KMS-11 (cell line): ENCODE data around the gene CPEB4.

ENCODE experiments used
- H2AFZ ChIP-seq: fragments of 200-600 bp; sonication (generic); 2 replicates; pipeline ENCODE4 v1.6.1; 2016; ENCODE audit warnings: antibody characterized with exemption, mixed run types, low read depth
- H3K27ac ChIP-seq: fragments of 200-600 bp; sonication (generic); 2 replicates; pipeline ENCODE4 v1.6.1; 2016; ENCODE audit warnings: mild to moderate bottlenecking, mixed run types
- H3K27me3 ChIP-seq: fragments of 200-600 bp; sonication (generic); 2 replicates; pipeline ENCODE4 v1.6.1; 2017; ENCODE audit warnings: mild to moderate bottlenecking, low read depth, mixed run types, moderate library complexity; ENCODE audit not compliant: insufficient read depth
- H3K36me3 ChIP-seq: fragments of 200-600 bp; sonication (generic); 2 replicates; pipeline ENCODE4 v1.6.1; 2017; ENCODE audit warnings: mild to moderate bottlenecking, mixed run types; ENCODE audit not compliant: insufficient read depth
- H3K4me1 ChIP-seq: fragments of 200-600 bp; sonication (generic); 2 replicates; pipeline ENCODE4 v1.6.1; 2016; ENCODE audit warnings: mild to moderate bottlenecking, low read depth, mixed run types; ENCODE audit not compliant: poor library complexity, severe bottlenecking
- H3K4me2 ChIP-seq: fragments of 200-600 bp; sonication (generic); 2 replicates; pipeline ENCODE4 v1.7.0; 2016; ENCODE audit warnings: mild to moderate bottlenecking, mixed run types
- H3K4me3 ChIP-seq: fragments of 200-600 bp; sonication (generic); IDR thresholded peaks from 2 replicates; pipeline ENCODE4 v1.6.1; 2017; ENCODE audit warnings: low read depth, low read length, mixed read lengths; ENCODE audit not compliant: insufficient read depth
- H3K79me2 ChIP-seq: fragments of 200-600 bp; sonication (generic); 2 replicates; pipeline ENCODE4 v1.6.1; 2016; ENCODE audit warnings: low read depth, mixed run types; ENCODE audit not compliant: insufficient read depth
- H3K9ac ChIP-seq: fragments of 200-600 bp; sonication (generic); 2 replicates; pipeline ENCODE4 v1.6.1; 2016; ENCODE audit warnings: mild to moderate bottlenecking, mixed run types
- H4K20me1 ChIP-seq: fragments of 200-600 bp; sonication (generic); 2 replicates; pipeline ENCODE4 v1.6.1; 2016; ENCODE audit warnings: mild to moderate bottlenecking, mixed run types; ENCODE audit not compliant: insufficient read depth
- TF ChIP-seq, protein P1 (sequence below): fragments of 200-600 bp; sonication (generic); conservative IDR thresholded peaks from 2 replicates; pipeline ENCODE4 v1.6.1; 2017; ENCODE audit warnings: low read depth, mild to moderate bottlenecking, antibody characterized with exemption, low read length, moderate library complexity, mixed read lengths

CPEB4 gene

DNA sequence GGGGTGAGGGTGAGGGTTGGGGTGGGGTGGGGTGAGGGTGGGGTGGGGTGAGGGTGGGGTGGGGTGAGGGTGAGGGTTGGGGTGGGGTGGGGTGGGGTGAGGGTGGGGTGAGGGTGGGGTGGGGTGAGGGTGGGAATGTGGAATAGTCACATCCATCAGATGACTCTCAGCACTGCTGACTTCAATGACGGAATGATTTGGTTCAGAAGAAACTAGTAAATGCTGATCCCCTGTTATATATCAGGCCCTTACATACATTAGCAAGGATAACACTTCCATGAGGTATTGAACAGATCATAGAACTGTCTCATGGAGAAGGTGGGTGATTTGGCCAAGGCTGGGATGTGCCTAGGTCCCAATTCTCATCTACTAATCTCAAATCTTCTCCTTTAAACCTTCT lies 76.4 kb downstream of the CPEB4 start:
- Histone ChIP-seq H2AFZ (no peak overlapping the region), H3K79me2 (no peaks in the 10 kb centered on the region), H3K36me3 (no peaks in the 10 kb centered on the region), H4K20me1 (no peaks in the 10 kb centered on the region), H3K27me3 (no peaks in the 10 kb centered on the region), H3K9ac (no peak overlapping the region), H3K4me2 (no peak overlapping the region), H3K4me3 (no peak overlapping the region), H3K4me1 (no peaks in the 10 kb centered on the region), H3K27ac (no peak overlapping the region)
- TF ChIP-seq, protein P1, sequence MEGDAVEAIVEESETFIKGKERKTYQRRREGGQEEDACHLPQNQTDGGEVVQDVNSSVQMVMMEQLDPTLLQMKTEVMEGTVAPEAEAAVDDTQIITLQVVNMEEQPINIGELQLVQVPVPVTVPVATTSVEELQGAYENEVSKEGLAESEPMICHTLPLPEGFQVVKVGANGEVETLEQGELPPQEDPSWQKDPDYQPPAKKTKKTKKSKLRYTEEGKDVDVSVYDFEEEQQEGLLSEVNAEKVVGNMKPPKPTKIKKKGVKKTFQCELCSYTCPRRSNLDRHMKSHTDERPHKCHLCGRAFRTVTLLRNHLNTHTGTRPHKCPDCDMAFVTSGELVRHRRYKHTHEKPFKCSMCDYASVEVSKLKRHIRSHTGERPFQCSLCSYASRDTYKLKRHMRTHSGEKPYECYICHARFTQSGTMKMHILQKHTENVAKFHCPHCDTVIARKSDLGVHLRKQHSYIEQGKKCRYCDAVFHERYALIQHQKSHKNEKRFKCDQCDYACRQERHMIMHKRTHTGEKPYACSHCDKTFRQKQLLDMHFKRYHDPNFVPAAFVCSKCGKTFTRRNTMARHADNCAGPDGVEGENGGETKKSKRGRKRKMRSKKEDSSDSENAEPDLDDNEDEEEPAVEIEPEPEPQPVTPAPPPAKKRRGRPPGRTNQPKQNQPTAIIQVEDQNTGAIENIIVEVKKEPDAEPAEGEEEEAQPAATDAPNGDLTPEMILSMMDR, result no peak

DNA sequence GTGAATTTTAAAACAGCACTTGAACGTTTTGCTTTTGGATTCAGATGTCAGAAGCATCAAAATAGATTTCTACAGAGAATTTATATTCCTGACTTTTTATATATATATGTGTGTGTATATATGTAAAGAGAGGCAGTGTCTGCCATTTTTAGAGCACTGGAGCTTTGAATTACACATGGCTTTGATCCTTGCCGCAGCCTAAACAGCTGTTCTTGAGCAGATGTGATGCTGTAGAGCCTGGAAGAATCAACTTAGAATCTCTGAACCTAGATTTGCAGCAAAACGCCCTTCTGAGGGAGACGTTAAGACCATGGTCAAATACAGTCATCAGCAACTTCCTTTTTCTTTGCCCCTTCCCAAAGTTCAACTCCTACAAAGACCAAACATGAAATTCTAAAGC lies 79.1 kb downstream of the CPEB4 start:
- no peak overlapping the region for H3K27ac ChIP-seq
- H2AFZ ChIP-seq, result no peak overlapping the region
- peaks cover 15% of the 10 kb centered on the region for H3K4me1 ChIP-seq
- H3K9ac ChIP-seq, result no peak overlapping the region
- TF ChIP-seq, protein P1, result no peak
- H3K36me3 ChIP-seq, result no peaks in the 10 kb centered on the region
- H4K20me1 ChIP-seq, result no peaks in the 10 kb centered on the region
- H3K4me3 ChIP-seq, result no peak overlapping the region
- no peak overlapping the region for H3K4me2 ChIP-seq
- no peaks in the 10 kb centered on the region for H3K79me2 ChIP-seq
- no peaks in the 10 kb centered on the region for H3K27me3 ChIP-seq

DNA sequence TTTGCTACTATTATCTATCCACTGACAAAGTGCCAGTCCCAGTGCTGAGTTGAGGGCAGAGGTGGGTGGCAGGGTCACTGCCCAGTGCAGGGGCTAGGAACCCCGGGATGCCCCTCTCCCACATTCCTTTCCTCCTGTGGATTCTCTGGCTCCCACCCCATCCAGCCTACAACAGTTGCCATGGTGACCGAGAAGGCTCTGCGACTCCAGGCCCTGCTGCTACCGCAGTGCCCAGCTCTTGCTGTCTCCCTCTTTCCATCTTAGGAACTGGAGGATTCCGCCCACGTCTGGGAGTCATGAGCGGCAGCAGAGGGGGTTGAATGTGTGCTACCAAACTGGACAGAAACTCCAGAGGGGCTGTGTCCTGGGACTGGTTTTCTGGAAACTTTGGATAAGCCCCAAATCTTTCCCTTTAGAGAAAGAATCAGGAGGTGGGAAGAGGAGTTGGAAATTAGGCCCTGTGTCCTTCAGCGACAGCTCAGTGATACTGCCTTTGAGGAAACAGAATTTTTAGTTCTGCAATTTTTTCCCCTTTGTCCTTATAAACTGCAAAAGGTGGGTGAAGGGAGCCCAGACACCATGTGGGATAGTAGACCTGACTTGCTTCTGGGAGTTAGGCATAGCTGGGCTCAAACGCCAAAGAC lies 80.1 kb downstream of the CPEB4 start:
- Histone ChIP-seq H2AFZ (no peak overlapping the region), H3K27me3 (no peaks in the 10 kb centered on the region), H3K9ac (no peak overlapping the region), H3K4me2 (no peak overlapping the region), H3K79me2 (no peaks in the 10 kb centered on the region), H3K36me3 (no peaks in the 10 kb centered on the region), H4K20me1 (no peaks in the 10 kb centered on the region), H3K4me1 (peaks cover 24% of the 10 kb centered on the region), H3K27ac (no peak overlapping the region), H3K4me3 (no peak overlapping the region)
- TF ChIP-seq, protein P1, result no peak

DNA sequence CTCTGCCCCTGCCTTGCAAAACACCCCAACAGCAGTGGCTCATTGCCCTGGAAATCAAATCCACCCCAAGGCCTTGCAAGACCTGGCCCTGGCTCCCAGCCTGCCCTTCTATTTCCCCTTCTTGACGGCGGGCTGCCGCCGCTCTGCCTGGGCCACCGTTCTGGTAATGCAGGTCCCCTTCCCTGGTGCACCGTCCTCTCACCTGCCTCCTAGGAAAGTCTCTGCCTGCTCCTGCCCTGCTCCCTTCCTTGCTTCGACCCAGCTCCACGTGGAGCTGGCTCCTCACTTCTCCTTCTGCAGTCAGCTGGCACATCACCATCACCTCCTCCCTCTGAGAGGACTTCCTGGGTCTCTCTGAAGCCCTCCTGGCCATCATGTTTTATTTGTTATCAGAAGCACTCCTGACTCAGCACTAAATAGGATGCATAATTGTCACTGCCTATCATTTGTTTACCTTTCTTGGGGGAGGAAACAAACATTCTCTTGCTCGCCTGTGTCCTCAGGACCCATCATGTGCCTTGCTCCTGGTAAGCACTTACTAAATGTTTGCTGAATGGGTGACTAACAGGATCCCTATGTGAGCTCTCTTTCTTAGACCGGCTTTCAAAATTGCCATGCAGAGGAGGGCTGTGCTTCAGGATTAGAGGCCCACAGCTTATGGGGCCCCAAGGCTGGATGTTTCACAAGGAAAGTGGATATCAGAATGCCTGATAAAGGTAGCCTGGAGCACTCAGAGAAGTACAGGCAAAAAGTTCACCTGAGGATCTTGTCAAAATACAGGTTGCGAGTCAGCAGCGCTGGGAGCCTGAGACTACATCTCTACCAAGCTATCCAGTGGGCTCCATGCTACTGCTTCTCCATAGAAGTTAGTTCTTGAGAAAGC lies 81.3 kb downstream of the CPEB4 start:
- H4K20me1 ChIP-seq, result no peaks in the 10 kb centered on the region
- peaks cover 24% of the 10 kb centered on the region for H3K4me1 ChIP-seq
- no peak overlapping the region for H3K4me2 ChIP-seq
- no peak overlapping the region for H3K9ac ChIP-seq
- no peak overlapping the region for H3K27ac ChIP-seq
- H3K79me2 ChIP-seq, result no peaks in the 10 kb centered on the region
- H3K27me3 ChIP-seq, result no peaks in the 10 kb centered on the region
- no peak overlapping the region for H3K4me3 ChIP-seq
- H3K36me3 ChIP-seq, result no peaks in the 10 kb centered on the region
- no peak overlapping the region for H2AFZ ChIP-seq
- TF ChIP-seq, protein P1, result no peak
